BJ (cell line): ENCODE data around the gene GPAT3. TPM values are rescaled to one million over a fixed set of nuclear protein-coding genes. Genes with fewer than 3 reads are reported as not detected.

Source experiments
- CTCF ChIA-PET: fragments of 350-600 bp; formaldehyde crosslinking; extraction: SDS; loops from one replicate; lab custom pipeline; 2021; ENCODE audit warnings: antibody characterized with exemption, inconsistent platforms; lab: Yijun Ruan, JAX
- POLR2A ChIA-PET: fragments of 300-600 bp; sonication (Branson Sonifier 250); formaldehyde crosslinking; extraction: SDS; loops from one replicate; lab custom pipeline; 2021; ENCODE audit warnings: antibody characterized with exemption; lab: Charles Lee
- DNase-seq: peaks from one replicate; pipeline ENCODE4 v3.0.0-alpha.2; 2011; ENCODE audit warnings: low read depth
- H3K27me3 ChIP-seq: 2 replicates; pipeline ENCODE4 v1.6.0; 2011; ENCODE audit warnings: low read length; ENCODE audit not compliant: control insufficient read depth, insufficient read depth
- H3K36me3 ChIP-seq: 2 replicates; pipeline ENCODE4 v1.5.1; 2011; ENCODE audit warnings: low read length; ENCODE audit not compliant: control insufficient read depth, insufficient read depth
- H3K4me3 ChIP-seq: 2 replicates; pipeline ENCODE4 v1.5.1; 2011; ENCODE audit warnings: low read depth, mild to moderate bottlenecking, control low read depth, low read length
- CTCF ChIP-seq: IDR thresholded peaks from 2 replicates; pipeline ENCODE4 v1.5.1; 2011; ENCODE audit warnings: low read depth, mild to moderate bottlenecking, control low read depth, inconsistent platforms, low read length, moderate library complexity; ENCODE audit not compliant: insufficient read depth
- polyA plus RNA-seq: library from polyadenylated mRNA; depleted of rRNA; stranded (reverse); fragments of >200 nt; gene quantifications from 2 replicates; pipeline ENCODE4 v1.2.3, GENCODE V29; 2011

GPAT3 gene
- polyA plus RNA-seq, 1 experiment, result 0.58 TPM

DNA sequence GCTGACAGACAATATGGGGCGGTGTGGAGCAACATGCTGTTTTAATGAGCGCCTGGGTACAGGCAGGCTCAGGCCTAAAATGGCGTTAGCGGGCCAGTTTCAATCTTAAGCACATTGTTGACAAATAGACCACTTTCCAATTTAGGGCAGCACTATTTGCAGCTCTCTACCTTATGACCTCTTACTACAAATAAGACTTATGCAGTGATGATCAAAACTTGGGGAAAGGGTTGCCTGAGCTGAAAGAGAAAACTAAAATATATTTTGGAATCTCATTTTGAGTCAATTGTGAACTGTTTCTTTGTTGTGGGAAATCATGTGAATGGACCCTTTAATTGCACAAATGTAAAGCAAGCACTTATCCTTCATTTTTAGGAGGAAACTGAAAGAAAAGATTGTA is 25.5 kb upstream of the GPAT3 start:
- no peak overlapping the region for H3K4me3 ChIP-seq
- TF ChIP-seq CTCF, result no peak
- POLR2A ChIA-PET, result no interaction called here
- CTCF ChIA-PET, result interaction anchor here (1.3 to 4.2 kb wide), 2 partner anchors 14 to 131 kb away, joined by 3 to 54 read pairs; no protein-coding TSS in a partner anchor
- no peaks in the 10 kb centered on the region for H3K36me3 ChIP-seq
- no peaks in the 10 kb centered on the region for H3K27me3 ChIP-seq
- DNase-seq, result no peak

GRCh38 chr4:83516042-83516772 is 19.7 kb upstream of the GPAT3 start:
- Histone ChIP-seq H3K4me3 (no peak overlapping the region), H3K27me3 (no peaks in the 10 kb centered on the region), H3K36me3 (no peaks in the 10 kb centered on the region)
- peak; percentile 35 for DNase-seq
- ChIA-PET POLR2A (no interaction called here), CTCF (no interaction called here)
- no peak for TF ChIP-seq CTCF

DNA sequence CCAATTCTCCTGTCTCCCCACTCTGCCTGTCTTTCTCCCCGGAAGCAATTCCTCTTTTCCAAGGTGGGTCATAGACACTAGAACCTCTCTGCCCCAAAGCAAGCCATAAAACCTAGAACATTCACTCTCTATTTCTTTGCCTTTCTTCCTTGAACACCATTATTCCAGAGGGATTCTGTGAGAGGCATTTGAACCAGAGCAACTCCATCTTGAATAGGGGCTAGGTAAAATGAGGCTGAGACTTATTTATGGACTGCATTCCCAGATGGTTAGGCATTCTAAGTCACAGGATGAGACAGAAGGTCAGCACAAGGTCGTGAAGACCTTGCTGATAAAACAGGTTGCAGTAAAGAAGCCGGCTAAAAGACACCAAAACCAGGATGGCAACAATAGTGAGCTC is 13.7 kb upstream of the GPAT3 start:
- no peaks in the 10 kb centered on the region for H3K27me3 ChIP-seq
- H3K36me3 ChIP-seq, result no peaks in the 10 kb centered on the region
- TF ChIP-seq CTCF, result no peak
- ChIA-PET POLR2A (no interaction called here), CTCF (interaction anchor here (1.2 kb wide), 1 partner anchor 74 kb away, joined by 3 read pairs; no protein-coding TSS in a partner anchor)
- DNase-seq, result no peak
- no peak overlapping the region for H3K4me3 ChIP-seq

DNA sequence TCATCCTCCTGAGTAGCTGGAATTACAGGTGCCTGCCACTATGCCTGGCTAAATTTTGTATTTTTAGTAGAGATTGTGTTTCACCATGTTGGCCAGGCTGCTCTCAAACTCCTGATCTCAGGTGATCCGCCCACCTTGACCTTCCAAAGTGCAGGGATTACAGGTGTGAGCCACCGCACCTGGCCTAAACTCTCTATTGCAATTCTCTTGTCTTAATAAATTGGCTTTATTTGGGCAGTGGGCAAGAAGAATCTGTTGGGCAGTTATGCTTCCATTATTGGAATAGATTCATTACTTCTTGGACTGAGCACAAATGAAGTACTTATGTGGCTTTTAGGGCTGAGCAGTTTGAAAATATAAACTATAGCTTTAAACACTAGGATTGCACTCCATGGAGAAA is 8.2 kb upstream of the GPAT3 start:
- CTCF ChIA-PET, result interaction anchor here (1.0 to 1.3 kb wide), 4 partner anchors 18 to 112 kb away, joined by 3 read pairs; no protein-coding TSS in a partner anchor
- TF ChIP-seq CTCF, result no peak
- DNase-seq, result no peak
- POLR2A ChIA-PET, result no interaction called here
- peaks cover 3% of the 10 kb centered on the region; the same call in 1 of the 2 replicates for H3K27me3 ChIP-seq
- H3K4me3 ChIP-seq, result no peak overlapping the region
- no peaks in the 10 kb centered on the region for H3K36me3 ChIP-seq

- TF ChIP-seq CTCF, result no peak
- peaks cover 10% of the 10 kb centered on the region for H3K27me3 ChIP-seq
- CTCF ChIA-PET, result interaction anchor here (1.6 kb wide), 1 partner anchor 109 kb away, joined by 5 read pairs; no protein-coding TSS in a partner anchor
- no peaks in the 10 kb centered on the region for H3K36me3 ChIP-seq
- POLR2A ChIA-PET, result no interaction called here
- peak overlapping the region; percentile 49 for H3K4me3 ChIP-seq
- DNase-seq, result no peak
Measured at GRCh38 chr4:83536362-83537272, 709 bp downstream of the GPAT3 start.
